ENCODE data around the gene MAP3K12. TPM values are rescaled to one million over a fixed set of nuclear protein-coding genes. Genes with fewer than 3 reads are reported as not detected.
"Not testable (repeated sequence)": the region's sequence is repeated elsewhere in the genome, so short reads cannot be mapped to it uniquely, and the experiment has no call there.

Gene MAP3K12
- total RNA-seq, 2 donors from 2014 or later = 4.3 to 30.9 TPM

DNA sequence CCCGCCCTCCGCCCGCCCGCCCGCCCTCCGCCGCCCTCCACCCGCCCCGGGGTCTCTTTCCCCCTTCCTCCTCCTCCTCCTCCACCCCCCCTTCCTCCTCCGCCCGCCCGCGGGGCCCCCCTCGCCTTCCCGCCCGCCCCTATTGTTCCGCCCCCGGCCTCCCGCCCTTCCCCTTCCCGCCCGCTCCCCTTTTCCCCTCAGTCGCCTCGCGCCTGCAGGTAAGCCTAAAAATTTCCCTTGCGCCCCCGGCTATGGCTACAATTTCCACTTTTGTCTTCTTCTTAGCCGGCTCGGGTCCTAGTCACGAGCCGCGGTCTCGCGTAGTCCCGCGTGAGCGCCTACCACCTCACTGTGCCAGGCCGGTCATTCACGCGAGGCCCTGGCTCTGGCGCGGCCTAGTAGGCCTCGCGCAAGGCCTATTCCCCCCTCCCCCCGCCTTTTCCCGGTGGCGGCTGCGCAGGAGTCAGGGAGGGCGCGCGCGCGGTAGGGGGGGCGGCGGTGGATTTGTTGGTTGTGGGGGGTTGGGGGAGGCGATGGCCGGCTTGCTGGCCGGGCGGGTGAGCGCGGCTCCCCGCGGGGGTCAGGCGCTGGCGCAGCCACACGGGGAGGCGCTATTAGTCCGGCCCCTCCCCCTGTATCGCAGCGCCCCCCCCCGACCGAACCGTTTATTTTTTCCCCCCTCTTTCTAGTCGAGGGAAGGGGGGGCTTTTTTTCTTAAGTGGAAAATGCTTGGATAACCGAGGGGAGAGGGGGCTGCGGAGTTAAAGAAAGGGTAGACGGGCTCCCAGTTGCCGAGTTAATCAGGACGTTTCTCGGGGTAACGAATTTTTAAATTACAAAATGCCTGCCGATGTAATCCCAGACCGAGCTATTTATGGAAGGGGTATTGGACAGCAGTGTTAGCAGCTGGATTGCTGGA, 46.8 kb downstream of the MAP3K12 start:
- intact Hi-C loops (cut with DNase I) = loop anchor here (5.0 kb wide), 1 partner anchor 50 kb away; the partner anchor contains the start of gene TARBP2

DNA sequence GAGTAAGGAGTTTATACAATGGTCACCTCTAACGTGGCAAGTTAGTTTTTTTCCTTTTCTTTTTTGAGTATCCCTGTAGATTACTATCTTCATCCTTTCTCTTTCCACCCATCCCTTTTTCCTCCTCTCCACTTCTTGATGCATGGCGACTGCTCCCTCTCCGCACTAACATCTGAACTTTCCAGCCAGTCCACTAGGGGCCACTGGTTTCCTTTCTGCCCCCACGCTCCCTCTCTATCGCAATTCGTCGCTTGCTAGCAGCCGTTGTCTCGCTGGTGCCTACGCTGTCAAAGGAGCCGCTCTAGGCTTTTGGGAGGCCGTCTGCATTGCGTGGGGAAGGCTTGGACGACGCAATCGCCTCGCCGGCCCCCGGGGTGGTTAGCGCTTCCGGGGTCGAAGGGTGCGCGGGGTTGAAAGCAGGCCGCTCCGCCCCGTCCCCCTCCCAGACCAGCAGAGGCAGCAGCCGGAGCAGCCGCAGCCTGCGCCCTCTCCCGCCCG, 47.5 kb downstream of the MAP3K12 start, which contains the start of gene PCBP2:
TSS of gene PCBP2 (plus strand) at position 442 of the 498 bp plus-strand sequence. CDS start 2,699 bp downstream, outside the sequence.
- Histone ChIP-seq H3K9me3 (no peaks in the 10 kb centered on the region), H3K27ac (peak within 1 kb of the TSS; percentile 97), H3K4me3 (peak within 1 kb of the TSS; percentile 72 to 85), H3K36me3 (peaks cover 2 to 24% of the 10 kb centered on the region in 2 donors), H3K27me3 (replicated peaks; ENCODE audit: insufficient read depth) (no peaks in the 10 kb centered on the region), H3K4me1 (replicated peaks) (peaks cover 6% of the 10 kb centered on the region)
- intact Hi-C loops (cut with DNase I) = loop anchor here (5.0 kb wide), 1 partner anchor 51 kb away; the partner anchor contains the start of gene TARBP2
- WGBS = under 1% methylated on average over 22 of the region's 32 CpGs
- TF ChIP-seq POLR2AphosphoS5 (IDR thresholded peaks at IDR 0.05) (peak; percentile 99), POLR2A (IDR thresholded peaks at IDR 0.05) (peak; percentile 63)
- TF ChIP-seq, protein P1, sequence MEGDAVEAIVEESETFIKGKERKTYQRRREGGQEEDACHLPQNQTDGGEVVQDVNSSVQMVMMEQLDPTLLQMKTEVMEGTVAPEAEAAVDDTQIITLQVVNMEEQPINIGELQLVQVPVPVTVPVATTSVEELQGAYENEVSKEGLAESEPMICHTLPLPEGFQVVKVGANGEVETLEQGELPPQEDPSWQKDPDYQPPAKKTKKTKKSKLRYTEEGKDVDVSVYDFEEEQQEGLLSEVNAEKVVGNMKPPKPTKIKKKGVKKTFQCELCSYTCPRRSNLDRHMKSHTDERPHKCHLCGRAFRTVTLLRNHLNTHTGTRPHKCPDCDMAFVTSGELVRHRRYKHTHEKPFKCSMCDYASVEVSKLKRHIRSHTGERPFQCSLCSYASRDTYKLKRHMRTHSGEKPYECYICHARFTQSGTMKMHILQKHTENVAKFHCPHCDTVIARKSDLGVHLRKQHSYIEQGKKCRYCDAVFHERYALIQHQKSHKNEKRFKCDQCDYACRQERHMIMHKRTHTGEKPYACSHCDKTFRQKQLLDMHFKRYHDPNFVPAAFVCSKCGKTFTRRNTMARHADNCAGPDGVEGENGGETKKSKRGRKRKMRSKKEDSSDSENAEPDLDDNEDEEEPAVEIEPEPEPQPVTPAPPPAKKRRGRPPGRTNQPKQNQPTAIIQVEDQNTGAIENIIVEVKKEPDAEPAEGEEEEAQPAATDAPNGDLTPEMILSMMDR (IDR thresholded peaks at IDR 0.05) = peak; percentile 71 to 98 (median 92)
- DNase-seq (ENCODE audit: low spot score) = peak; percentile 98

More for the DNA sequence above, 46.8 kb downstream of the MAP3K12 start:
- H3K4me1 ChIP-seq (replicated peaks) = peaks cover 6% of the 10 kb centered on the region
- peaks cover 6 to 29% of the 10 kb centered on the region in 2 donors for H3K36me3 ChIP-seq
- peak overlapping the region; percentile 72 to 85 for H3K4me3 ChIP-seq
- TF ChIP-seq, protein P1 (IDR thresholded peaks at IDR 0.05) = peak in 2 of 4 experiments; percentile 16 to 60
- TF ChIP-seq POLR2A (IDR thresholded peaks at IDR 0.05) (no peak), POLR2AphosphoS5 (IDR thresholded peaks at IDR 0.05) (peak; percentile 39)
- peak overlapping the region; percentile 97 for H3K27ac ChIP-seq
- under 1% methylated on average over 59 of the region's 82 CpGs for WGBS
- H3K9me3 ChIP-seq = no peaks in the 10 kb centered on the region
- no peaks in the 10 kb centered on the region for H3K27me3 ChIP-seq (replicated peaks; ENCODE audit: insufficient read depth)
- peak; percentile 77 for DNase-seq (ENCODE audit: low spot score)

GRCh38 chr12:53450936-53451335, 48.3 kb downstream of the MAP3K12 start:
- TF ChIP-seq POLR2A (IDR thresholded peaks at IDR 0.05) (no peak), POLR2AphosphoS5 (IDR thresholded peaks at IDR 0.05) (no peak)
- TF ChIP-seq, protein P1 (IDR thresholded peaks at IDR 0.05) = no peak
- Histone ChIP-seq H3K27me3 (replicated peaks; ENCODE audit: insufficient read depth) (no peaks in the 10 kb centered on the region), H3K36me3 (peaks cover 0 to 16% of the 10 kb centered on the region in 2 donors), H3K4me3 (no peak overlapping the region), H3K4me1 (replicated peaks) (peaks cover 6% of the 10 kb centered on the region), H3K27ac (peak overlapping the region in 1 of 2 donors; percentile 97), H3K9me3 (no peaks in the 10 kb centered on the region)
- 83% methylated on average over 7 of the region's 7 CpGs for WGBS
- DNase-seq (ENCODE audit: low spot score) = no peak
- intact Hi-C loops (cut with DNase I) = loop anchor here (5.0 kb wide), 1 partner anchor 51 kb away; the partner anchor contains the start of gene TARBP2

DNA sequence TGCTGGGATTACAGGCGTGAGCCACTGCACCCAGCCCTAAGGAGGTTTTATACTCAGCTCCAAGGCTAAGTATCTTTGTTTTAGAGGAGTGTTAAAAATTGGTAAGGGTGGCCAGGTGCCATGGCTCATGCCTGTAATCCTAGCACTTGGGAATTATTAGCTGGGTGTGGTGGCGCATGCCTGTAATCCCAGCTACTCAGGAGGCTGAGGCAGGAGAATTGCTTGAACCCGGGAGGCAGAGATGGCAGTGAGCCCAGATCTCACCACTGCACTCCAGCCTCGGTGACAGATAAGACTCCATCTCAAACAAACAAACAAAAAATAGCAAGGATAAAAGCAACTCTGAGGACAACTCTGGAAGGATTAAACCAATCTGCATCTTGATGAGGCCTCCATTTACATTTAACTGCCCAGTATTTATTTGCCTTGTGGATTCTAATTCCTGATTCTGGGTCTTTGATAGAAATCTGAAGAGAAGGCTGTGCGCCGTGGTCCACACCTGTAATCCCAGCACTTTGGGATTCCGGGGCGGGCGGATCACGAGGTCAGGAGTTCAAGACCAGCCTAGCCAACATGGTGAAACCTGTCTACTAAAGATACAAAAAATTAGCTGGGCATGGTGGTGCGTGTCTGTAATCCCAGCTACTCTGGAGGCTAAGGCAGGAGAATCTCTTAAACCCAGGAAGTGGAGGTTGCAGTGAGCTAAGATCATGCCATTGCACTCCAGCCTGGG, 54.5 kb downstream of the MAP3K12 start:
- intact Hi-C loops (cut with DNase I); H3K27ac ChIP-seq; H3K4me3 ChIP-seq; H3K4me1 ChIP-seq (replicated peaks); H3K9me3 ChIP-seq; DNase-seq (ENCODE audit: low spot score); H3K27me3 ChIP-seq (replicated peaks; ENCODE audit: insufficient read depth); H3K36me3 ChIP-seq: not testable (repeated sequence)
- 93% methylated on average over 11 of the region's 11 CpGs for WGBS

- H3K9me3 ChIP-seq = no peaks in the 10 kb centered on the region
- intact Hi-C loops (cut with DNase I) = no loop called here
- no peak overlapping the region for H3K27ac ChIP-seq
- no peak for DNase-seq (ENCODE audit: low spot score)
- no peaks in the 10 kb centered on the region for H3K36me3 ChIP-seq
- 85% methylated on average over 4 of the region's 4 CpGs for WGBS
- H3K27me3 ChIP-seq (replicated peaks; ENCODE audit: insufficient read depth) = no peaks in the 10 kb centered on the region
- peaks cover 8% of the 10 kb centered on the region for H3K4me1 ChIP-seq (replicated peaks)
- H3K4me3 ChIP-seq = no peak overlapping the region
- no peak for TF ChIP-seq POLR2AphosphoS5 (IDR thresholded peaks at IDR 0.05)
- no peak for TF ChIP-seq POLR2A (IDR thresholded peaks at IDR 0.05)
- TF ChIP-seq, protein P1 (IDR thresholded peaks at IDR 0.05) = no peak
These were observed 55.3 kb downstream of the MAP3K12 start for GRCh38 chr12:53443955-53444354.
